IMR-90 (cell line): ENCODE results near the gene MAN1C1.

ENCODE experiments used
- CEBPB ChIP-seq: IDR thresholded peaks from 2 replicates; pipeline ENCODE4 v1.6.1; 2012; ENCODE audit warnings: low read depth, low read length, improper control_type of control experiment
- MAFK ChIP-seq: IDR thresholded peaks from 2 replicates; pipeline ENCODE4 v1.6.1; 2012; ENCODE audit warnings: low read depth, low read length, improper control_type of control experiment
- MXI1 ChIP-seq: IDR thresholded peaks from 2 replicates; pipeline ENCODE4 v1.6.1; 2012; ENCODE audit warnings: low read depth, mild to moderate bottlenecking, low read length, moderate library complexity, borderline replicate concordance
- POLR2A ChIP-seq: IDR thresholded peaks from 2 replicates; pipeline ENCODE4 v1.6.1; 2012; ENCODE audit warnings: mild to moderate bottlenecking, low read depth, low read length
- RAD21 ChIP-seq: IDR thresholded peaks from 2 replicates; pipeline ENCODE4 v1.6.1; 2012; ENCODE audit warnings: low read length, improper control_type of control experiment
- RCOR1 ChIP-seq: IDR thresholded peaks from 2 replicates; pipeline ENCODE4 v1.6.1; 2012; ENCODE audit warnings: mild to moderate bottlenecking, low read length, improper control_type of control experiment; ENCODE audit not compliant: insufficient replicate concordance

DNA sequence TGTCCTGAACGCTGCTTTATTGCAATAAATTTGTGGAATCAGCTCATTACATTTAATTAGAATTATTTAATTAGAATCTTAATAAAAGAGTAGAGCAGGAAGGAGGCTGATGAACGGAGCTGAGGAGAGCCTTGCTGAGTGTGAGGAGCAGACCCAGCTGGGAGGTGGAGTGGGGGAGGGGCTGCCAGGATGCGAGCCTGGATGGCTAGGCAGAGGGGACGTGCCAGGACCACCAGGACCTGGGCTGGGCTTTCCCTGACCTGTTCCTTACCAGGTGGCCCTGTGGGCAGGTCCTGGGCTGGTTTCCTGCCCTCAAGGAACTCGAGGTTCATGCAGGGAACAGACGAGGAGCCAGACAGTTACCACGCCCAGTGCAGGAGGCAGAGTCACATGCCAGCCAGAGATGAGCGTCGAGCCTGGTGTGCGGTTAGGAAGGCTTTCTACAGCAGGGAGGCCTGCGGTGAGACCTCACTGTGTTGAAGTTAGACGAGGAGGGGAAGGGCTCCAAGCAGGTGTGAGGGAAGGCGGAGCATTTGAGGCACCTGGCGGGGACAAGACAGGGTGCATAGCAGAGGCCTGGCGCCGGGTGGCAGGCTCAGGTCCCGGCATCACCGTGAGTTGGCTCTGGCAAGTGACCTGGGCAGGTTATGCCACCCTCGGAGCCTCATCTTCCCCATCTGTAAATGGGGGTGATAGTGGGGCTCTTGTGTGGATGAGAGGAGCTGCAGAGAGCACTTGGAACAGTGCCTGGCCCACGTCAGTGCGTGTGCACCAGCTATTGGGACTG, 39.3 kb upstream of the MAN1C1 start:
- TF ChIP-seq MXI1 (no peak), POLR2A (no peak), RCOR1 (no peak), MAFK (no peak), RAD21 (no peak), CEBPB (no peak)
